ENCODE results near the gene SFXN4. TPM values are rescaled to one million over a fixed set of nuclear protein-coding genes. Genes with fewer than 3 reads are reported as not detected.

SFXN4 gene
- total and polyA plus RNA-seq, 2 experiments from 2014 or later: 18.6 to 22.3 TPM

DNA sequence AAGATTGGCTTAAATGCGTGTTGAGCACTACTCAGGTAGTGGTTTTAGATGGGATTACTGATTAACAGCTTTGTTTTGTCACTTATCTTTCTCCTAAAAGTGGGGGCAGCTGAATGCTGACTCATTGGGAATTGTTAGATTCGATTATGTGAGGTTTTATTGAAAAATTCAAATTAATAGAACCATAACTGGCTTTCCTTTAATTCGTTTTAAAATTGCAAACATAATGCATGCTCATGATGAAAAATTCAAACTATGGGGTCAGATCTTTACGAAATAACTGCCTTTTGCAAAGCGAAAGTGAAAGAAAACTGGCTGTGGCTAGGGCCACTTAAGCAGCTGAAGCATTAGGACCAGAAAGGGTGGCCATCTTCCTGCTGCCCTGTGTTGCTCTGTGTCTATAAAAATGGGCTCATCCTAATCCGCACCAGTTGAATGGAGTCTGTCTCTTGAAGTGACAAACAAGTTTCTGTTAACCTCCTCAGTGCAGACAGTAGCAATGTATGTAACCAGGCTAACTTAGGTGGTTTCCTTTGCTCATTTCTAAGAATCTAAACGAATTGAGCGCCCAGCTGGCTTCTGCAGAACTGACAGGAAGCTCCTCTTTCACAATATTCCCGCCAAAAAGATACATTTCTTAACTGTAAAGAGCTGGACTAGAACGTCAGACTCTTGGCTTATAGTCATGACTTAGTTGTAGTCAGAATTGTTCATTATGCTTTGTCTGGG, 33.8 kb downstream of the SFXN4 start:
- no peak overlapping the region for H3K4me2 ChIP-seq
- no peak overlapping the region for H3K4me3 Mint-ChIP-seq
- no peaks in the 10 kb centered on the region for H3K9me3 Mint-ChIP-seq

More for the DNA sequence above, 33.8 kb downstream of the SFXN4 start:
- TF ChIP-seq, protein P1, sequence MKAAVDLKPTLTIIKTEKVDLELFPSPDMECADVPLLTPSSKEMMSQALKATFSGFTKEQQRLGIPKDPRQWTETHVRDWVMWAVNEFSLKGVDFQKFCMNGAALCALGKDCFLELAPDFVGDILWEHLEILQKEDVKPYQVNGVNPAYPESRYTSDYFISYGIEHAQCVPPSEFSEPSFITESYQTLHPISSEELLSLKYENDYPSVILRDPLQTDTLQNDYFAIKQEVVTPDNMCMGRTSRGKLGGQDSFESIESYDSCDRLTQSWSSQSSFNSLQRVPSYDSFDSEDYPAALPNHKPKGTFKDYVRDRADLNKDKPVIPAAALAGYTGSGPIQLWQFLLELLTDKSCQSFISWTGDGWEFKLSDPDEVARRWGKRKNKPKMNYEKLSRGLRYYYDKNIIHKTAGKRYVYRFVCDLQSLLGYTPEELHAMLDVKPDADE (IDR thresholded peaks at IDR 0.05): no peak
- TF ChIP-seq JUNB (IDR thresholded peaks at IDR 0.05; ENCODE audit: unreplicated experiment) (no peak), CREB1 (CRISPR knock-in tag; IDR thresholded peaks at IDR 0.05; ENCODE audit: low read depth) (no peak), EZH2phosphoT487 (IDR thresholded peaks at IDR 0.05; ENCODE audit: unreplicated experiment) (no peak), ZNF331 (CRISPR knock-in tag; IDR thresholded peaks at IDR 0.05; ENCODE audit: low read depth) (no peak), EZH2 (IDR thresholded peaks at IDR 0.05; ENCODE audit: low read depth, unreplicated experiment) (no peak), POLR2AphosphoS5 (IDR thresholded peaks at IDR 0.05; ENCODE audit: low read depth) (no peak), ZNF114 (CRISPR knock-in tag; IDR thresholded peaks at IDR 0.05) (no peak), CTCF (conservative IDR thresholded peaks at IDR 0.05; ENCODE audit: low read depth in 2 of 2) (no peak)
- TF ChIP-seq, protein P2, sequence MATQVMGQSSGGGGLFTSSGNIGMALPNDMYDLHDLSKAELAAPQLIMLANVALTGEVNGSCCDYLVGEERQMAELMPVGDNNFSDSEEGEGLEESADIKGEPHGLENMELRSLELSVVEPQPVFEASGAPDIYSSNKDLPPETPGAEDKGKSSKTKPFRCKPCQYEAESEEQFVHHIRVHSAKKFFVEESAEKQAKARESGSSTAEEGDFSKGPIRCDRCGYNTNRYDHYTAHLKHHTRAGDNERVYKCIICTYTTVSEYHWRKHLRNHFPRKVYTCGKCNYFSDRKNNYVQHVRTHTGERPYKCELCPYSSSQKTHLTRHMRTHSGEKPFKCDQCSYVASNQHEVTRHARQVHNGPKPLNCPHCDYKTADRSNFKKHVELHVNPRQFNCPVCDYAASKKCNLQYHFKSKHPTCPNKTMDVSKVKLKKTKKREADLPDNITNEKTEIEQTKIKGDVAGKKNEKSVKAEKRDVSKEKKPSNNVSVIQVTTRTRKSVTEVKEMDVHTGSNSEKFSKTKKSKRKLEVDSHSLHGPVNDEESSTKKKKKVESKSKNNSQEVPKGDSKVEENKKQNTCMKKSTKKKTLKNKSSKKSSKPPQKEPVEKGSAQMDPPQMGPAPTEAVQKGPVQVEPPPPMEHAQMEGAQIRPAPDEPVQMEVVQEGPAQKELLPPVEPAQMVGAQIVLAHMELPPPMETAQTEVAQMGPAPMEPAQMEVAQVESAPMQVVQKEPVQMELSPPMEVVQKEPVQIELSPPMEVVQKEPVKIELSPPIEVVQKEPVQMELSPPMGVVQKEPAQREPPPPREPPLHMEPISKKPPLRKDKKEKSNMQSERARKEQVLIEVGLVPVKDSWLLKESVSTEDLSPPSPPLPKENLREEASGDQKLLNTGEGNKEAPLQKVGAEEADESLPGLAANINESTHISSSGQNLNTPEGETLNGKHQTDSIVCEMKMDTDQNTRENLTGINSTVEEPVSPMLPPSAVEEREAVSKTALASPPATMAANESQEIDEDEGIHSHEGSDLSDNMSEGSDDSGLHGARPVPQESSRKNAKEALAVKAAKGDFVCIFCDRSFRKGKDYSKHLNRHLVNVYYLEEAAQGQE (IDR thresholded peaks at IDR 0.05; ENCODE audit: unreplicated experiment): no peak
- TF ChIP-seq, protein P3, sequence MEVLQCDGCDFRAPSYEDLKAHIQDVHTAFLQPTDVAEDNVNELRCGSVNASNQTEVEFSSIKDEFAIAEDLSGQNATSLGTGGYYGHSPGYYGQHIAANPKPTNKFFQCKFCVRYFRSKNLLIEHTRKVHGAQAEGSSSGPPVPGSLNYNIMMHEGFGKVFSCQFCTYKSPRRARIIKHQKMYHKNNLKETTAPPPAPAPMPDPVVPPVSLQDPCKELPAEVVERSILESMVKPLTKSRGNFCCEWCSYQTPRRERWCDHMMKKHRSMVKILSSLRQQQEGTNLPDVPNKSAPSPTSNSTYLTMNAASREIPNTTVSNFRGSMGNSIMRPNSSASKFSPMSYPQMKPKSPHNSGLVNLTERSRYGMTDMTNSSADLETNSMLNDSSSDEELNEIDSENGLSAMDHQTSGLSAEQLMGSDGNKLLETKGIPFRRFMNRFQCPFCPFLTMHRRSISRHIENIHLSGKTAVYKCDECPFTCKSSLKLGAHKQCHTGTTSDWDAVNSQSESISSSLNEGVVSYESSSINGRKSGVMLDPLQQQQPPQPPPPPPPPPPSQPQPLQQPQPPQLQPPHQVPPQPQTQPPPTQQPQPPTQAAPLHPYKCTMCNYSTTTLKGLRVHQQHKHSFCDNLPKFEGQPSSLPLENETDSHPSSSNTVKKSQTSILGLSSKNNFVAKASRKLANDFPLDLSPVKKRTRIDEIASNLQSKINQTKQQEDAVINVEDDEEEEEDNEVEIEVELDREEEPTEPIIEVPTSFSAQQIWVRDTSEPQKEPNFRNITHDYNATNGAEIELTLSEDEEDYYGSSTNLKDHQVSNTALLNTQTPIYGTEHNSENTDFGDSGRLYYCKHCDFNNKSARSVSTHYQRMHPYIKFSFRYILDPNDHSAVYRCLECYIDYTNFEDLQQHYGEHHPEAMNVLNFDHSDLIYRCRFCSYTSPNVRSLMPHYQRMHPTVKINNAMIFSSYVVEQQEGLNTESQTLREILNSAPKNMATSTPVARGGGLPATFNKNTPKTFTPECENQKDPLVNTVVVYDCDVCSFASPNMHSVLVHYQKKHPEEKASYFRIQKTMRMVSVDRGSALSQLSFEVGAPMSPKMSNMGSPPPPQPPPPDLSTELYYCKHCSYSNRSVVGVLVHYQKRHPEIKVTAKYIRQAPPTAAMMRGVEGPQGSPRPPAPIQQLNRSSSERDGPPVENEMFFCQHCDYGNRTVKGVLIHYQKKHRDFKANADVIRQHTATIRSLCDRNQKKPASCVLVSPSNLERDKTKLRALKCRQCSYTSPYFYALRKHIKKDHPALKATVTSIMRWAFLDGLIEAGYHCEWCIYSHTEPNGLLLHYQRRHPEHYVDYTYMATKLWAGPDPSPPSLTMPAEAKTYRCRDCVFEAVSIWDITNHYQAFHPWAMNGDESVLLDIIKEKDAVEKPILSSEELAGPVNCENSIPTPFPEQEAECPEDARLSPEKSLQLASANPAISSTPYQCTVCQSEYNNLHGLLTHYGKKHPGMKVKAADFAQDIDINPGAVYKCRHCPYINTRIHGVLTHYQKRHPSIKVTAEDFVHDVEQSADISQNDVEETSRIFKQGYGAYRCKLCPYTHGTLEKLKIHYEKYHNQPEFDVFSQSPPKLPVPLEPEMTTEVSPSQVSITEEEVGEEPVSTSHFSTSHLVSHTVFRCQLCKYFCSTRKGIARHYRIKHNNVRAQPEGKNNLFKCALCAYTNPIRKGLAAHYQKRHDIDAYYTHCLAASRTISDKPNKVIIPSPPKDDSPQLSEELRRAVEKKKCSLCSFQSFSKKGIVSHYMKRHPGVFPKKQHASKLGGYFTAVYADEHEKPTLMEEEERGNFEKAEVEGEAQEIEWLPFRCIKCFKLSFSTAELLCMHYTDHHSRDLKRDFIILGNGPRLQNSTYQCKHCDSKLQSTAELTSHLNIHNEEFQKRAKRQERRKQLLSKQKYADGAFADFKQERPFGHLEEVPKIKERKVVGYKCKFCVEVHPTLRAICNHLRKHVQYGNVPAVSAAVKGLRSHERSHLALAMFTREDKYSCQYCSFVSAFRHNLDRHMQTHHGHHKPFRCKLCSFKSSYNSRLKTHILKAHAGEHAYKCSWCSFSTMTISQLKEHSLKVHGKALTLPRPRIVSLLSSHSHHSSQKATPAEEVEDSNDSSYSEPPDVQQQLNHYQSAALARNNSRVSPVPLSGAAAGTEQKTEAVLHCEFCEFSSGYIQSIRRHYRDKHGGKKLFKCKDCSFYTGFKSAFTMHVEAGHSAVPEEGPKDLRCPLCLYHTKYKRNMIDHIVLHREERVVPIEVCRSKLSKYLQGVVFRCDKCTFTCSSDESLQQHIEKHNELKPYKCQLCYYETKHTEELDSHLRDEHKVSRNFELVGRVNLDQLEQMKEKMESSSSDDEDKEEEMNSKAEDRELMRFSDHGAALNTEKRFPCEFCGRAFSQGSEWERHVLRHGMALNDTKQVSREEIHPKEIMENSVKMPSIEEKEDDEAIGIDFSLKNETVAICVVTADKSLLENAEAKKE (CRISPR knock-in tag; IDR thresholded peaks at IDR 0.05): no peak
- Histone ChIP-seq H3K9me2 (ENCODE audit: insufficient read depth) (no peaks in the 10 kb centered on the region), H3K4me1 (ENCODE audit: insufficient read depth) (no peaks in the 10 kb centered on the region), H3K27me3 (ENCODE audit: insufficient read depth) (no peaks in the 10 kb centered on the region), H3K27ac (ENCODE audit: low read depth) (0 out of 2 replicates have a peak overlapping the region, but pooled peaks have one; percentile 1), H3F3A (replicated peaks; ENCODE audit: low read depth) (no peaks in the 10 kb centered on the region), H3K4me3 (no peak overlapping the region), H3K79me2 (replicated peaks; ENCODE audit: insufficient read depth) (no peaks in the 10 kb centered on the region), H4K20me1 (replicated peaks; ENCODE audit: insufficient read depth) (no peaks in the 10 kb centered on the region; the same call in 1 of the 2 replicates), H2AFZ (no peak overlapping the region), H3K36me3 (ENCODE audit: insufficient read depth) (peaks cover 29% of the 10 kb centered on the region)
- ATAC-seq: no peak
- no peaks in the 10 kb centered on the region for H3K4me1 Mint-ChIP-seq
- DNase-seq (ENCODE audit: low spot score): no peak
- peak overlapping the region; percentile 84 for H3K27ac Mint-ChIP-seq
- no peaks in the 10 kb centered on the region for H3K27me3 Mint-ChIP-seq (ENCODE audit: insufficient read depth, low read depth, poor library complexity)
- peaks cover 57% of the 10 kb centered on the region for H3K36me3 Mint-ChIP-seq (ENCODE audit: low read depth)
